WTC11 (cell line): Measurements from ENCODE around the gene IL4I1. TPM values are rescaled to one million over a fixed set of nuclear protein-coding genes. Genes with fewer than 3 reads are reported as not detected.

ENCODE experiments used
- ETV6 ChIP-seq: sonication (generic); formaldehyde crosslinking; IDR thresholded peaks from 2 replicates; pipeline ENCODE4 v1.8.1; 2022; ENCODE audit warnings: mild to moderate bottlenecking, missing genetic modification reagents
- MYBL2 ChIP-seq: sonication (generic); formaldehyde crosslinking; IDR thresholded peaks from 2 replicates; pipeline ENCODE4 v1.8.1; 2023; ENCODE audit warnings: mild to moderate bottlenecking, moderate library complexity, missing genetic modification reagents
- NFATC4 ChIP-seq: fragments of 250-450 bp; sonication (Bioruptor Pico); IDR thresholded peaks from 2 replicates; pipeline ENCODE4 v1.9.0; 2021; ENCODE audit warnings: mild to moderate bottlenecking
- NFE2L1 ChIP-seq: sonication (generic); formaldehyde crosslinking; IDR thresholded peaks from 2 replicates; pipeline ENCODE4 v1.8.1; 2023; ENCODE audit warnings: missing genetic modification reagents
- OVOL2 ChIP-seq: fragments of 250-450 bp; sonication (Bioruptor Pico); IDR thresholded peaks from 2 replicates; pipeline ENCODE4 v1.9.0; 2021; ENCODE audit warnings: mild to moderate bottlenecking, borderline replicate concordance
- PRRX2 ChIP-seq: fragments of 250-450 bp; sonication (Bioruptor Pico); IDR thresholded peaks from 2 replicates; pipeline ENCODE4 v1.8.0; 2021; ENCODE audit warnings: mild to moderate bottlenecking
- RELA ChIP-seq: sonication (generic); formaldehyde crosslinking; IDR thresholded peaks from 2 replicates; pipeline ENCODE4 v1.8.1; 2022; ENCODE audit warnings: missing genetic modification reagents, mild to moderate bottlenecking, borderline replicate concordance
- RORB ChIP-seq: fragments of 250-450 bp; sonication (Bioruptor Pico); IDR thresholded peaks from 2 replicates; pipeline ENCODE4 v1.9.0; 2021; ENCODE audit warnings: mild to moderate bottlenecking
- SMAD3 ChIP-seq: sonication (generic); formaldehyde crosslinking; IDR thresholded peaks from 2 replicates; pipeline ENCODE4 v1.8.0; 2022; ENCODE audit warnings: missing genetic modification reagents, mild to moderate bottlenecking, borderline replicate concordance
- SOX15 ChIP-seq: fragments of 250-450 bp; sonication (Bioruptor Pico); IDR thresholded peaks from 2 replicates; pipeline ENCODE4 v1.9.0; 2021; ENCODE audit warnings: mild to moderate bottlenecking
- SP1 ChIP-seq: sonication (generic); formaldehyde crosslinking; conservative IDR thresholded peaks from 2 replicates; pipeline ENCODE4 v1.8.1; 2022; ENCODE audit warnings: missing genetic modification reagents
- ZBTB21 ChIP-seq: sonication (generic); formaldehyde crosslinking; IDR thresholded peaks from 2 replicates; pipeline ENCODE4 v1.8.1; 2023; ENCODE audit warnings: mild to moderate bottlenecking, missing genetic modification reagents, borderline replicate concordance
- ZNF121 ChIP-seq: sonication (generic); formaldehyde crosslinking; IDR thresholded peaks from 2 replicates; pipeline ENCODE4 v1.8.0; 2023; ENCODE audit warnings: missing genetic modification reagents
- ZNF232 ChIP-seq: sonication (generic); formaldehyde crosslinking; IDR thresholded peaks from 2 replicates; pipeline ENCODE4 v1.8.0; 2022; ENCODE audit warnings: mild to moderate bottlenecking, missing genetic modification reagents
- ZNF423 ChIP-seq: fragments of 250-450 bp; sonication (Bioruptor Pico); IDR thresholded peaks from 2 replicates; pipeline ENCODE4 v2.1.2; 2022; ENCODE audit warnings: mild to moderate bottlenecking, moderate library complexity
- ZNF671 ChIP-seq: fragments of 250-450 bp; sonication (Bioruptor Pico); IDR thresholded peaks from 2 replicates; pipeline ENCODE4 v1.8.0; 2021; ENCODE audit warnings: mild to moderate bottlenecking
- total RNA-seq: library from RNA; stranded (reverse); gene quantifications from 3 replicates; pipeline ENCODE4 v1.2.3, GENCODE V29; 2021
- TF ChIP-seq, protein P1 (sequence below): sonication (generic); formaldehyde crosslinking; IDR thresholded peaks from 2 replicates; pipeline ENCODE4 v1.8.1; 2023; ENCODE audit warnings: mild to moderate bottlenecking, missing genetic modification reagents, borderline replicate concordance
- TF ChIP-seq, protein P2 (sequence below): fragments of 250-450 bp; sonication (Bioruptor Pico); IDR thresholded peaks from 2 replicates; pipeline ENCODE4 v1.8.0; 2021; ENCODE audit warnings: mild to moderate bottlenecking
- TF ChIP-seq, protein P3 (sequence below): sonication (generic); formaldehyde crosslinking; IDR thresholded peaks from 2 replicates; pipeline ENCODE4 v1.8.1; 2022; ENCODE audit warnings: low read depth, missing genetic modification reagents, borderline replicate concordance
- TF ChIP-seq, protein P4 (sequence below): sonication (generic); formaldehyde crosslinking; IDR thresholded peaks from 2 replicates; pipeline ENCODE4 v1.8.0; 2022; ENCODE audit warnings: mild to moderate bottlenecking, missing genetic modification reagents
- TF ChIP-seq, protein P5 (sequence below): sonication (generic); formaldehyde crosslinking; IDR thresholded peaks from 2 replicates; pipeline ENCODE4 v1.8.0; 2023; ENCODE audit warnings: missing genetic modification reagents
- TF ChIP-seq, protein P6 (sequence below): fragments of 250-450 bp; sonication (Bioruptor Pico); IDR thresholded peaks from 2 replicates; pipeline ENCODE4 v1.9.0; 2021; ENCODE audit warnings: mild to moderate bottlenecking
- TF ChIP-seq, protein P7 (sequence below): sonication (generic); formaldehyde crosslinking; conservative IDR thresholded peaks from 2 replicates; pipeline ENCODE4 v1.8.1; 2022; ENCODE audit warnings: mild to moderate bottlenecking, missing genetic modification reagents
- TF ChIP-seq, protein P8 (sequence below): sonication (generic); formaldehyde crosslinking; IDR thresholded peaks from 2 replicates; pipeline ENCODE4 v1.8.0; 2022; ENCODE audit warnings: mild to moderate bottlenecking, missing genetic modification reagents
- TF ChIP-seq, protein P9 (sequence below): fragments of 250-450 bp; sonication (Bioruptor Pico); IDR thresholded peaks from 2 replicates; pipeline ENCODE4 v1.9.0; 2021; ENCODE audit warnings: mild to moderate bottlenecking

Gene IL4I1
- total RNA-seq, 1 experiment from 2014 or later, result 0.83 TPM

DNA sequence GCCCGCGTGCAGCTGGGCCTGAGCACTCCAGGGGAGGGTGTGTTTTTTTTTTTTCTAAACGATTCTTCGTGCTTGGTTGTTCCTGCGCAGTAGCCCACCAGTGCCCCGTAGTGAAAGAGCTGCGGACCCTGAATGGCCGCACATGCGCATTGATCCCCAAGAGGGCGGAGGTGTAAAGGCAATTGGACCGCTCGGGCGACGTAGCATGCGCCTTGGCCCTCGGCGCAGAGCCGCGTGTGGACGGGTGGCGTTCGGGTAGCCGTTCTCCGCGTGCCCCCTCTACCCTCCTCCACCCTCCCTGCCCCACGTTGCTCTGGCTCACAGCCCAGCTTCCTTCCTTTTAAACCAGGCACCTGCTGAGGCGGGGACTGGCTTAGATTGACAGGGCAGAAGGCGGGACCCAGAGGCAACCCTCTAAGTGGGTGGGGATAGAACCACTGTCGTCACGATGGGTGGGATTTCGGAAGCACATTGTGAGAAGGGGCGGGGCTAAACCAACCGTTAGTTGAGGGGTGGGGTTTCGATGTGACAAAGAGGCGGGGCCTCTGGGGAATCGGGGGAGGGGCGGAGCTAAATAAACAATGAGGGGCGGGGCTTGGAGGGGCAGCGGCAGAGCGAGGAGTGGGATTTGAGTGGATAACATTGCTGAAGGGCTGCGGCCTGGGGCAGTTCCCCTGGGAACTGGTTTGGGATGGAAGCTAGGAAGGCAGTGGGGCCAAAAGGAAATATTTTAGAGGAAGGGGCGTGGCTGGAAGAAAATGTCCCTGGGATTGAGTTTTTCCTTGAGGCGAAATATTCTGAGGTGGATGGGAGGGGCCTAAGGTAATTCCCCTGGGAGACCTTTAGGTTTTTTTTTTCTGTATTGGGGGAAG lies 33.2 kb upstream of the IL4I1 start (continued):
- TF ChIP-seq PRRX2 (CRISPR knock-in tag), result peak; percentile 78
- TF ChIP-seq SOX15 (CRISPR knock-in tag), result no peak
- peak; percentile 60 for TF ChIP-seq SP1
- peak; percentile 79 for TF ChIP-seq ETV6 (CRISPR knock-in tag)
- no peak; the same call in 1 of the 2 replicates for TF ChIP-seq ZNF121 (CRISPR knock-in tag)
- TF ChIP-seq, protein P1, sequence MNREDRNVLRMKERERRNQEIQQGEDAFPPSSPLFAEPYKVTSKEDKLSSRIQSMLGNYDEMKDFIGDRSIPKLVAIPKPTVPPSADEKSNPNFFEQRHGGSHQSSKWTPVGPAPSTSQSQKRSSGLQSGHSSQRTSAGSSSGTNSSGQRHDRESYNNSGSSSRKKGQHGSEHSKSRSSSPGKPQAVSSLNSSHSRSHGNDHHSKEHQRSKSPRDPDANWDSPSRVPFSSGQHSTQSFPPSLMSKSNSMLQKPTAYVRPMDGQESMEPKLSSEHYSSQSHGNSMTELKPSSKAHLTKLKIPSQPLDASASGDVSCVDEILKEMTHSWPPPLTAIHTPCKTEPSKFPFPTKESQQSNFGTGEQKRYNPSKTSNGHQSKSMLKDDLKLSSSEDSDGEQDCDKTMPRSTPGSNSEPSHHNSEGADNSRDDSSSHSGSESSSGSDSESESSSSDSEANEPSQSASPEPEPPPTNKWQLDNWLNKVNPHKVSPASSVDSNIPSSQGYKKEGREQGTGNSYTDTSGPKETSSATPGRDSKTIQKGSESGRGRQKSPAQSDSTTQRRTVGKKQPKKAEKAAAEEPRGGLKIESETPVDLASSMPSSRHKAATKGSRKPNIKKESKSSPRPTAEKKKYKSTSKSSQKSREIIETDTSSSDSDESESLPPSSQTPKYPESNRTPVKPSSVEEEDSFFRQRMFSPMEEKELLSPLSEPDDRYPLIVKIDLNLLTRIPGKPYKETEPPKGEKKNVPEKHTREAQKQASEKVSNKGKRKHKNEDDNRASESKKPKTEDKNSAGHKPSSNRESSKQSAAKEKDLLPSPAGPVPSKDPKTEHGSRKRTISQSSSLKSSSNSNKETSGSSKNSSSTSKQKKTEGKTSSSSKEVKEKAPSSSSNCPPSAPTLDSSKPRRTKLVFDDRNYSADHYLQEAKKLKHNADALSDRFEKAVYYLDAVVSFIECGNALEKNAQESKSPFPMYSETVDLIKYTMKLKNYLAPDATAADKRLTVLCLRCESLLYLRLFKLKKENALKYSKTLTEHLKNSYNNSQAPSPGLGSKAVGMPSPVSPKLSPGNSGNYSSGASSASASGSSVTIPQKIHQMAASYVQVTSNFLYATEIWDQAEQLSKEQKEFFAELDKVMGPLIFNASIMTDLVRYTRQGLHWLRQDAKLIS, result 0 out of 2 replicates have a peak, but pooled peaks have one; percentile 46
- TF ChIP-seq, protein P2, sequence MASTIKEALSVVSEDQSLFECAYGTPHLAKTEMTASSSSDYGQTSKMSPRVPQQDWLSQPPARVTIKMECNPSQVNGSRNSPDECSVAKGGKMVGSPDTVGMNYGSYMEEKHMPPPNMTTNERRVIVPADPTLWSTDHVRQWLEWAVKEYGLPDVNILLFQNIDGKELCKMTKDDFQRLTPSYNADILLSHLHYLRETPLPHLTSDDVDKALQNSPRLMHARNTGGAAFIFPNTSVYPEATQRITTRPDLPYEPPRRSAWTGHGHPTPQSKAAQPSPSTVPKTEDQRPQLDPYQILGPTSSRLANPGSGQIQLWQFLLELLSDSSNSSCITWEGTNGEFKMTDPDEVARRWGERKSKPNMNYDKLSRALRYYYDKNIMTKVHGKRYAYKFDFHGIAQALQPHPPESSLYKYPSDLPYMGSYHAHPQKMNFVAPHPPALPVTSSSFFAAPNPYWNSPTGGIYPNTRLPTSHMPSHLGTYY, result peak; percentile 89; the same call in 1 of the 2 replicates
- TF ChIP-seq, protein P3, sequence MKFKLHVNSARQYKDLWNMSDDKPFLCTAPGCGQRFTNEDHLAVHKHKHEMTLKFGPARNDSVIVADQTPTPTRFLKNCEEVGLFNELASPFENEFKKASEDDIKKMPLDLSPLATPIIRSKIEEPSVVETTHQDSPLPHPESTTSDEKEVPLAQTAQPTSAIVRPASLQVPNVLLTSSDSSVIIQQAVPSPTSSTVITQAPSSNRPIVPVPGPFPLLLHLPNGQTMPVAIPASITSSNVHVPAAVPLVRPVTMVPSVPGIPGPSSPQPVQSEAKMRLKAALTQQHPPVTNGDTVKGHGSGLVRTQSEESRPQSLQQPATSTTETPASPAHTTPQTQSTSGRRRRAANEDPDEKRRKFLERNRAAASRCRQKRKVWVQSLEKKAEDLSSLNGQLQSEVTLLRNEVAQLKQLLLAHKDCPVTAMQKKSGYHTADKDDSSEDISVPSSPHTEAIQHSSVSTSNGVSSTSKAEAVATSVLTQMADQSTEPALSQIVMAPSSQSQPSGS (CRISPR knock-in tag), result 0 out of 2 replicates have a peak, but pooled peaks have one; percentile 10
- TF ChIP-seq, protein P4, sequence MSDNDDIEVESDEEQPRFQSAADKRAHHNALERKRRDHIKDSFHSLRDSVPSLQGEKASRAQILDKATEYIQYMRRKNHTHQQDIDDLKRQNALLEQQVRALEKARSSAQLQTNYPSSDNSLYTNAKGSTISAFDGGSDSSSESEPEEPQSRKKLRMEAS (CRISPR knock-in tag), result peak; percentile 93
- TF ChIP-seq, protein P5, sequence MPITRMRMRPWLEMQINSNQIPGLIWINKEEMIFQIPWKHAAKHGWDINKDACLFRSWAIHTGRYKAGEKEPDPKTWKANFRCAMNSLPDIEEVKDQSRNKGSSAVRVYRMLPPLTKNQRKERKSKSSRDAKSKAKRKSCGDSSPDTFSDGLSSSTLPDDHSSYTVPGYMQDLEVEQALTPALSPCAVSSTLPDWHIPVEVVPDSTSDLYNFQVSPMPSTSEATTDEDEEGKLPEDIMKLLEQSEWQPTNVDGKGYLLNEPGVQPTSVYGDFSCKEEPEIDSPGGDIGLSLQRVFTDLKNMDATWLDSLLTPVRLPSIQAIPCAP (CRISPR knock-in tag), result no peak
- TF ChIP-seq, protein P6, sequence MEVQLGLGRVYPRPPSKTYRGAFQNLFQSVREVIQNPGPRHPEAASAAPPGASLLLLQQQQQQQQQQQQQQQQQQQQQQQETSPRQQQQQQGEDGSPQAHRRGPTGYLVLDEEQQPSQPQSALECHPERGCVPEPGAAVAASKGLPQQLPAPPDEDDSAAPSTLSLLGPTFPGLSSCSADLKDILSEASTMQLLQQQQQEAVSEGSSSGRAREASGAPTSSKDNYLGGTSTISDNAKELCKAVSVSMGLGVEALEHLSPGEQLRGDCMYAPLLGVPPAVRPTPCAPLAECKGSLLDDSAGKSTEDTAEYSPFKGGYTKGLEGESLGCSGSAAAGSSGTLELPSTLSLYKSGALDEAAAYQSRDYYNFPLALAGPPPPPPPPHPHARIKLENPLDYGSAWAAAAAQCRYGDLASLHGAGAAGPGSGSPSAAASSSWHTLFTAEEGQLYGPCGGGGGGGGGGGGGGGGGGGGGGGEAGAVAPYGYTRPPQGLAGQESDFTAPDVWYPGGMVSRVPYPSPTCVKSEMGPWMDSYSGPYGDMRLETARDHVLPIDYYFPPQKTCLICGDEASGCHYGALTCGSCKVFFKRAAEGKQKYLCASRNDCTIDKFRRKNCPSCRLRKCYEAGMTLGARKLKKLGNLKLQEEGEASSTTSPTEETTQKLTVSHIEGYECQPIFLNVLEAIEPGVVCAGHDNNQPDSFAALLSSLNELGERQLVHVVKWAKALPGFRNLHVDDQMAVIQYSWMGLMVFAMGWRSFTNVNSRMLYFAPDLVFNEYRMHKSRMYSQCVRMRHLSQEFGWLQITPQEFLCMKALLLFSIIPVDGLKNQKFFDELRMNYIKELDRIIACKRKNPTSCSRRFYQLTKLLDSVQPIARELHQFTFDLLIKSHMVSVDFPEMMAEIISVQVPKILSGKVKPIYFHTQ (CRISPR knock-in tag), result 0 out of 2 replicates have a peak, but pooled peaks have one; percentile 40
- no peak for TF ChIP-seq NFE2L1
- no peak for TF ChIP-seq RELA
- TF ChIP-seq, protein P7, sequence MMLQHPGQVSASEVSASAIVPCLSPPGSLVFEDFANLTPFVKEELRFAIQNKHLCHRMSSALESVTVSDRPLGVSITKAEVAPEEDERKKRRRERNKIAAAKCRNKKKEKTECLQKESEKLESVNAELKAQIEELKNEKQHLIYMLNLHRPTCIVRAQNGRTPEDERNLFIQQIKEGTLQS, result no peak
- TF ChIP-seq ZNF423 (CRISPR knock-in tag), result no peak
- peak; percentile 83 for TF ChIP-seq MYBL2
- TF ChIP-seq, protein P8, sequence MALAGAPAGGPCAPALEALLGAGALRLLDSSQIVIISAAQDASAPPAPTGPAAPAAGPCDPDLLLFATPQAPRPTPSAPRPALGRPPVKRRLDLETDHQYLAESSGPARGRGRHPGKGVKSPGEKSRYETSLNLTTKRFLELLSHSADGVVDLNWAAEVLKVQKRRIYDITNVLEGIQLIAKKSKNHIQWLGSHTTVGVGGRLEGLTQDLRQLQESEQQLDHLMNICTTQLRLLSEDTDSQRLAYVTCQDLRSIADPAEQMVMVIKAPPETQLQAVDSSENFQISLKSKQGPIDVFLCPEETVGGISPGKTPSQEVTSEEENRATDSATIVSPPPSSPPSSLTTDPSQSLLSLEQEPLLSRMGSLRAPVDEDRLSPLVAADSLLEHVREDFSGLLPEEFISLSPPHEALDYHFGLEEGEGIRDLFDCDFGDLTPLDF (CRISPR knock-in tag), result peak; percentile 46; the same call in 1 of the 2 replicates
- TF ChIP-seq ZNF671 (CRISPR knock-in tag), result peak; percentile 39; the same call in 1 of the 2 replicates
- 0 out of 2 replicates have a peak, but pooled peaks have one; percentile 23 for TF ChIP-seq ZNF232 (CRISPR knock-in tag)
- peak; percentile 92 for TF ChIP-seq NFATC4 (CRISPR knock-in tag)
- TF ChIP-seq, protein P9, sequence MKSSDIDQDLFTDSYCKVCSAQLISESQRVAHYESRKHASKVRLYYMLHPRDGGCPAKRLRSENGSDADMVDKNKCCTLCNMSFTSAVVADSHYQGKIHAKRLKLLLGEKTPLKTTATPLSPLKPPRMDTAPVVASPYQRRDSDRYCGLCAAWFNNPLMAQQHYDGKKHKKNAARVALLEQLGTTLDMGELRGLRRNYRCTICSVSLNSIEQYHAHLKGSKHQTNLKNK (CRISPR knock-in tag), result peak; percentile 96
- TF ChIP-seq SMAD3, result peak; percentile 35
- peak; percentile 54; the same call in 1 of the 2 replicates for TF ChIP-seq ZBTB21 (CRISPR knock-in tag)
- no peak for TF ChIP-seq OVOL2 (CRISPR knock-in tag)
- peak; percentile 77; the same call in 1 of the 2 replicates for TF ChIP-seq RORB (CRISPR knock-in tag)
